ENCODE measurements around the gene KIFC1. TPM values are rescaled to one million over a fixed set of nuclear protein-coding genes. Genes with fewer than 3 reads are reported as not detected.
"Not testable (repeated sequence)": the region's sequence is repeated elsewhere in the genome, so short reads cannot be mapped to it uniquely, and the experiment has no call there.

Gene KIFC1
- total RNA-seq: 100 to 1,000 TPM; 157 to 167 TPM

DNA sequence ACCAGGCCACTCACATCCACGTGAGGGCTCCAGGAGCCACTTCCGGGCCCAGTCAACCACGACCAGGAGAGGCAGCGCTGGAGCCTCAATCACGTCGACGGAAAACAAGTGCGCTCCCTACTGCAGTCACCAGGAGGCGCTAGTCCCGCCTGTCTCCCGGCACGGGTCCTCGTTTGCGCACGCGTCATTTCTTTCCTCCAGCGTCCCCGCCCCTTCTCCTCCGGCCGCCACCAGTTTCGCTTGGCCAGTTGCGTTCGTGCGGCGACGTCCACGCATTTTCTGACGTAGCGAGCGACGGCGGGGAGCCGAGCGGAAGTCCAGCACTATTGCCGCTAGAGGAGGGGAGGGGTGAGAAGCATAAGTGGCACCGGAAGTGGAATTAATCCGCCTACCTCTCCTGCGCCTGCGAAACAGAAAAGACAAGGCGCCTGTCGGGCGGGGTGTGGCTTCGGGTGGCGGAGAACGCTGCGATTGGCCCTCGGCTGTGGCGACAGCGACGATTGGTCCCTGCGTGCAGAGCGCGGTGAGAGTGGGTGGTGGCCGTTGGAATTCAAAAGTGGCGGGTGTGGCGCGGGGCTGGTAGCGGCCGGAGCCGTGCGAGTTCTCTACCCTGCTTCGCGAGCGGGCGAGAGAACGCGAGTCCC is at the start of gene KIFC1:
KIFC1 (plus strand) TSS at position 546 of the 644 bp plus-strand sequence. CDS start 163 bp downstream, outside the sequence.
- POLR2A ChIA-PET: interaction anchor here (0.6 to 0.7 kb wide), 2 partner anchors 24 to 127 kb away, joined by 3 read pairs; no protein-coding TSS in a partner anchor
- Mint-ChIP-seq H3K4me3 (peak within 1 kb of the TSS; percentile 95), H3K27ac (peak within 1 kb of the TSS; percentile 94), H3K27me3 (no peaks in the 10 kb centered on the region), H3K4me1 (peaks cover 45% of the 10 kb centered on the region), H3K36me3 (ENCODE audit: low read depth) (peaks cover 35% of the 10 kb centered on the region), H3K9me3 (no peaks in the 10 kb centered on the region)
- peak; percentile 99 for DNase-seq
- CTCF ChIA-PET: interaction anchor here (0.6 to 1.3 kb wide), 15 partner anchors 10 to 252 kb away, joined by 3 to 8 read pairs (median 4); partner anchors contain the start of gene CUTA

DNA sequence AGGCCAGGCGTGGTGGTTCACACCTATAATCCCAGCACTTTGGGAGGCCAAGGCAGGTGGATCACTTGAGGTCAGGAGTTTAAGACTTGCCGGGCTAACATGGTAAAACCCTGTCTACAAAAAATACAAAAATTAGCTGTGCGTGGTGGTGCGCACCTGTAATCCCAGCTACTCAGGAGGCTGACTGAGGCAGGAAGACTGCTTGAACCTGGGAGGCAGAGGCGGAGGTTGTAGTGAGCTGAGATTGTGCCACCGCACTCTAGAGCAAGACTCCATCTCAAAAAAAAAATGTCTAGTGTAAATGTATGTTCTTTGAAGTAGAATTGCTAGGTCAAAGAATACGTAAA is 48.0 kb upstream of the KIFC1 start:
- H3K36me3 Mint-ChIP-seq (ENCODE audit: low read depth); H3K27me3 Mint-ChIP-seq; H3K9me3 Mint-ChIP-seq; DNase-seq: not testable (repeated sequence)
- H3K27ac Mint-ChIP-seq: peak overlapping the region; percentile 94
- peak overlapping the region; percentile 69 for H3K4me3 Mint-ChIP-seq
- H3K4me1 Mint-ChIP-seq: peaks cover 54% of the 10 kb centered on the region
- POLR2A ChIA-PET: interaction anchor here (0.7 to 0.8 kb wide), 2 partner anchors 31 to 66 kb away, joined by 3 to 7 read pairs; no protein-coding TSS in a partner anchor
- CTCF ChIA-PET: interaction anchor here (0.5 to 1.6 kb wide), 8 partner anchors 8 to 363 kb away, joined by 3 to 4 read pairs (median 3); partner anchors contain the start of gene ZBTB22

DNA sequence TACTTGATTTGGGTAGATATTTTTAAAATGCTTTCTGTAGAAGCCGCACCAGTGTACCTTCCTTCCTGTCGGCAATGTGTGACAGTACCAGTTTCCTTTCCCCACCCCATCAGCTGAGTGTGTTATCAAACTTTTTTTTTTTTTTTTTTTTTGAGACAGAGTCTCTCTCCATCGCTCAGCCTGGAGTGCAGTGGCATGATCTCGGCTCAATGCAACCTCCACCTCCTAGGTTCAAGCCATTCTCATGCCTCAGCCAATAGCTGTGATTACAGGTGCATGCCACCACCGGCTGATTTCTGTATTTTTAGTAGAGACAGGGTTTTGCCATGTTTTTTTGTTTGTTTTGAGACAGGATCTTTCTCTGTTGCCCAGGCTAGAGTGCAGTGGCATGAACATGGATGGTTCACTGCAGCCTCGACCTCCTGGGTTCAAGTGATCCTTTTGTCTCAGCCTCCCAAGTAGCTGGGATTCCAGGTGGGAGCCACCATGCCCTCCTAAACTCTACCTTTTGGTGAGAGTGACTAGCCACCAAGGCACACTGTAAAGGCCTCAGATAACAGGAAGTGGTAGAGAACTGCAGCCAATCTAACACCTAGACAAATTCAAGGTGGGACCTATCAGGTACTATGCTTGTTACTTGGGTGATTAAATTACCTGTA is 47.5 kb upstream of the KIFC1 start:
- H3K9me3 Mint-ChIP-seq: no peaks in the 10 kb centered on the region
- ChIA-PET POLR2A (interaction anchor here (0.6 to 0.8 kb wide), 3 partner anchors 30 to 66 kb away, joined by 3 to 7 read pairs (median 3); partner anchors contain the start of gene WDR46), CTCF (interaction anchor here (0.6 to 1.6 kb wide), 15 partner anchors 9 to 363 kb away, joined by 3 to 4 read pairs (median 3); partner anchors contain the start of gene ZBTB22)
- no peaks in the 10 kb centered on the region for H3K27me3 Mint-ChIP-seq
- no peaks in the 10 kb centered on the region for H3K36me3 Mint-ChIP-seq (ENCODE audit: low read depth)
- peaks cover 52% of the 10 kb centered on the region for H3K4me1 Mint-ChIP-seq
- H3K4me3 Mint-ChIP-seq: peak overlapping the region; percentile 69
- H3K27ac Mint-ChIP-seq: peak overlapping the region; percentile 94
- DNase-seq: peak; percentile 80

DNA sequence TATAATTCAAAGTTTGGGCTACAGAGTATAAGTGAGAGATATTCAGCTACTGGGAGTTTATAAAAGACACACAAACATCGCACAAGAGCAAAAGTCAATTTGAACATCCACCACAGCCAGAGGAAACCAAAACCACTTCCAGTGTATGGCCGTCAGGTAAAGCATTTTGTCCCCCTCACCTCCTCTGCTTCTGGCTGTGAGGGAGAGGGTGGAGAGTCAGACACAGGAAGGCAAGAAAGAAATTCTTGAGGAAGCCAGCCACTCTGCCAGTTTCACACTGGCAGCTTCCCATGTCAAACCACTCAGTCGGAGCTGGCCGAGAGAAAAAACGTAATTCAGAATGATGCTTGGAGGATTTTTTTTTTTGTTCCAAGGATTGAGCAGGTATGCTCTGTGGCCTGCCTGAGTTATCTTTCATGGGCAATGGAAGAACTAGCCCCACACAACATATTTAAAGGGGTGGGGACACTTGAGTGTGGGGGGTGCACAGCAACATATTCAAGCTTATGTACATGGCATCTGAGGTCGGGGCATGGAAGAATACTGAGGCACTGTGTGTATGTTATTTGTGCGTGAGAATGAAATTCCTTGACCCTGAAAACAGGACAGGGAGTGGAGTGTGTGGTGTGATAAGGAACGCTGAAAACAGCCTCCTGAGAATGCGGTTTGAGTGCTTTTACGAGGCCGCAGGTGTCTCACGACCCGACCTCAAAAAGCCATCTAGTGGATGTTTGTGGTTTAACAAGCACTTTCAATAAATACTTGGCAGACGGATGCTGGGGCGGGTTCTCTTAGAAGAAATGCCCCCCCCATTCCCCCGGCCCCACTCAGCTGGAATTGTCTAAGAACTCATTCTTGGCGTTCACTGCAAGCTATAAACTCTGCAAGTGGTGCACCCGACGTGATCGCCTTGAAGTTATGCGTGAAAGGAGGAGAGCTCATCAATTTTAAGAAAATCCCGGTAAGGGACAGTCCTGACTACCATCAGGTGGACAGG is 46.6 kb upstream of the KIFC1 start:
- no peaks in the 10 kb centered on the region for H3K27me3 Mint-ChIP-seq
- H3K4me3 Mint-ChIP-seq: peak overlapping the region; percentile 69
- peak; percentile 82 for DNase-seq
- H3K36me3 Mint-ChIP-seq (ENCODE audit: low read depth): no peaks in the 10 kb centered on the region
- H3K9me3 Mint-ChIP-seq: no peaks in the 10 kb centered on the region
- H3K4me1 Mint-ChIP-seq: peaks cover 47% of the 10 kb centered on the region
- ChIA-PET CTCF (interaction anchor here (0.7 to 2.0 kb wide), 21 partner anchors 10 to 225 kb away, joined by 3 to 11 read pairs (median 3); partner anchors contain the start of genes B3GALT4 and ZBTB22), POLR2A (interaction anchor here (0.6 kb wide), 2 partner anchors 56 to 68 kb away, joined by 3 read pairs; partner anchors contain the start of genes B3GALT4 and WDR46)
- H3K27ac Mint-ChIP-seq: peak overlapping the region; percentile 94

DNA sequence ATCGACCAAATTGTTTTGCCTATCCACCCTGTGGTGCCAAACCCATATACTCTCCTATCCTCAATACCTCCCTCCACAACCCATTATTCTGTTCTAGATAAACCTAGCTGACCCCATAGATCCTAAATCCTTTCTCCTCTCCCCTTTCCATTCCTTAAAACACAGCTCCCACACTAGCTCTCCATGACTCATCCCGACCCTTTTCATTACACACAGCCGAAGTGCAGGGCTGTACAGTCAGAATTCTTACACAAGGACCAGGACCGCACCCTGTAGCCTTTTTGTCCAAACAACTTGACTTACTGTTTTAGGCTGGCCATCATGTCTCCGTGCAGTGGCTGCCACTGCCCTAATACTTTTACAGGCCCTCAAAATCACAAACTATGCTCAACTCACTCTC is 44.7 kb upstream of the KIFC1 start:
- CTCF ChIA-PET: interaction anchor here (1.3 to 1.5 kb wide), 2 partner anchors 16 to 118 kb away, joined by 3 to 4 read pairs; no protein-coding TSS in a partner anchor
- not testable (repeated sequence) for H3K27me3 Mint-ChIP-seq; H3K4me3 Mint-ChIP-seq; H3K36me3 Mint-ChIP-seq (ENCODE audit: low read depth); H3K9me3 Mint-ChIP-seq; DNase-seq
- Mint-ChIP-seq H3K27ac (peak overlapping the region; percentile 60), H3K4me1 (peaks cover 43% of the 10 kb centered on the region)
- POLR2A ChIA-PET: interaction anchor here (0.7 kb wide), 1 partner anchor 24 kb away, joined by 3 read pairs; no protein-coding TSS in a partner anchor

GRCh38 chr6:33347816-33348215 is 43.8 kb upstream of the KIFC1 start:
- Mint-ChIP-seq H3K27me3 (peaks cover 5% of the 10 kb centered on the region), H3K4me1 (peaks cover 43% of the 10 kb centered on the region), H3K9me3 (no peaks in the 10 kb centered on the region), H3K4me3 (no peak overlapping the region), H3K27ac (peak overlapping the region; percentile 27), H3K36me3 (ENCODE audit: low read depth) (no peaks in the 10 kb centered on the region)
- CTCF ChIA-PET: interaction anchor here (1.3 kb wide), 1 partner anchor 15 kb away, joined by 3 read pairs; no protein-coding TSS in a partner anchor
- DNase-seq: no peak
- POLR2A ChIA-PET: interaction anchor here (0.7 kb wide), 1 partner anchor 25 kb away, joined by 3 read pairs; no protein-coding TSS in a partner anchor

GRCh38 chr6:33355860-33356259 is 35.8 kb upstream of the KIFC1 start:
- H3K9me3 Mint-ChIP-seq; H3K4me3 Mint-ChIP-seq; H3K27ac Mint-ChIP-seq; H3K4me1 Mint-ChIP-seq; DNase-seq; POLR2A ChIA-PET; H3K36me3 Mint-ChIP-seq (ENCODE audit: low read depth): not testable (repeated sequence)
- CTCF ChIA-PET: interaction anchor here (1.4 to 1.5 kb wide), 2 partner anchors 11 to 18 kb away, joined by 3 to 4 read pairs; no protein-coding TSS in a partner anchor
- peaks cover 20% of the 10 kb centered on the region for H3K27me3 Mint-ChIP-seq

GRCh38 chr6:33356295-33356694 is 35.3 kb upstream of the KIFC1 start:
- ChIA-PET POLR2A (no interaction called here), CTCF (interaction anchor here (0.6 to 1.5 kb wide), 3 partner anchors 11 to 32 kb away, joined by 3 to 5 read pairs (median 4); no protein-coding TSS in a partner anchor)
- H3K27me3 Mint-ChIP-seq: peaks cover 21% of the 10 kb centered on the region

DNA sequence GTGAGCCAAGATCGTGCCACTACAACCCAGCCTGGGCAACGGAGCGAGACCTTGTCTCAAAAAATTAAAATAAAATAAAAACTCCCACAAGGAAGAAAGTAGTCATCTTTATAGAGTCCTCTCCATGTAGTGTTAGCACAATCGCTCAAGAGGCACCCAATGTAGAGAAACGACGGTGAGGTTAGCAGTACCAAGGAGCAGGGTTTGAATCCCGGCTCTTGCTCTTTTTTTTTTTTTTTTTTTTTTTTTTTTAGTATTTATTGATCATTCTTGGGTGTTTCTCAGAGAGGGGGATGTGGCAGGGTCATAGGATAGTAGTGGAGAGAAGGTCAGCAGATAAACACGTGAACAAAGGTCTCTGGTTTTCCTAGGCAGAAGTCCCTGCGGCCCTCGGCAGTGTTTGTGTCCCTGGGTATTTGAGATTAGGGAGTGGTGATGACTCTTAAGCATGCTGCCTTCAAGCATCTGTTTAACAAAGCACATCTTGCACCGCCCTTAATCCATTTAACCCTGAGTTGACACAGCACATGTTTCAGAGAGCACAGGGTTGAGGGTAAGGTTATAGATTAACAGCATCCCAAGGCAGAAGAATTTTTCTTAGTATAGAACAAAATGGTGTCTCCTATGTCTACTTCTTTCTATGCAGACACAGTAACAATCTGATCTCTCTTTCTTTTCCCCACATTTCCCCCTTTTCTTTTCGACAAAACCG is 34.3 kb upstream of the KIFC1 start:
- H3K27ac Mint-ChIP-seq, POLR2A ChIA-PET: not testable (repeated sequence)

More at GRCh38 chr6:33356295-33356694, 35.3 kb upstream of the KIFC1 start:
- no peaks in the 10 kb centered on the region for H3K4me1 Mint-ChIP-seq
- no peak for DNase-seq
- no peaks in the 10 kb centered on the region for H3K36me3 Mint-ChIP-seq (ENCODE audit: low read depth)
- H3K4me3 Mint-ChIP-seq: no peak overlapping the region
- H3K27ac Mint-ChIP-seq: no peak overlapping the region
- H3K9me3 Mint-ChIP-seq: no peaks in the 10 kb centered on the region

GRCh38 chr6:33359331-33359730 is 32.3 kb upstream of the KIFC1 start:
- ChIA-PET POLR2A (no interaction called here), CTCF (interaction anchor here (0.6 to 0.7 kb wide), 3 partner anchors 22 to 274 kb away, joined by 3 to 4 read pairs (median 3); no protein-coding TSS in a partner anchor)
- no peak overlapping the region for H3K4me3 Mint-ChIP-seq
- no peak for DNase-seq
- H3K27me3 Mint-ChIP-seq: peaks cover 16% of the 10 kb centered on the region
- H3K27ac Mint-ChIP-seq: no peak overlapping the region
- peaks cover under 1% of the 10 kb centered on the region for H3K4me1 Mint-ChIP-seq
- no peaks in the 10 kb centered on the region for H3K36me3 Mint-ChIP-seq (ENCODE audit: low read depth)
- H3K9me3 Mint-ChIP-seq: no peaks in the 10 kb centered on the region

More for the DNA sequence above, 34.3 kb upstream of the KIFC1 start:
- H3K9me3 Mint-ChIP-seq; H3K4me1 Mint-ChIP-seq; H3K36me3 Mint-ChIP-seq (ENCODE audit: low read depth); H3K4me3 Mint-ChIP-seq; DNase-seq: not testable (repeated sequence)
- CTCF ChIA-PET: interaction anchor here (0.7 to 1.4 kb wide), 2 partner anchors 17 to 78 kb away, joined by 3 read pairs; no protein-coding TSS in a partner anchor
- peaks cover 21% of the 10 kb centered on the region for H3K27me3 Mint-ChIP-seq

DNA sequence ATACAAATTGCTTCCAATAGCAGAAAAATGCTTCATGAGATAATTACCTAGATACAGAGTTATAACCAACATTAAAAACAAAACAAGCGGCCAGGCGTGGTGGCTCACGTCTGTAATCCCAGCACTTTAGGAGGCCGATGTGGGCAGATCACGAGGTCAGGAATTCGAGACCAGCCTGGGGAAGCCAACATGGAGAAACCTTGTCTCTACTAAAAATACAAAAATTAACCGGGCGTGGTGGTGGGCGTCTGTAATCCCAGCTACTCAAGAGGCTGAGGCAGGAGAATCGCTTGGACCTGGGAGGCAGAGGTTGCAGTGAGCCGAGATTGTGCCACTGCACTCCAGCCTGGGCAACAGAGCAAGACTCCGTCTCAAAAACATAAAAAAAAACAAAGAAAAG is 28.1 kb upstream of the KIFC1 start:
- H3K4me3 Mint-ChIP-seq; DNase-seq; H3K4me1 Mint-ChIP-seq; H3K36me3 Mint-ChIP-seq (ENCODE audit: low read depth); POLR2A ChIA-PET; H3K9me3 Mint-ChIP-seq; H3K27ac Mint-ChIP-seq: not testable (repeated sequence)
- CTCF ChIA-PET: interaction anchor here (0.8 to 2.1 kb wide), 3 partner anchors 16 to 27 kb away, joined by 3 to 11 read pairs (median 4); no protein-coding TSS in a partner anchor
- peaks cover 16% of the 10 kb centered on the region for H3K27me3 Mint-ChIP-seq

Measured in activated CD4-positive, alpha-beta T cell treated with anti-CD3 and anti-CD28 coated beads, Interleukin-2, amount 10 ng/mL, durations not matched to agents 7 days and 5 days (primary cell).